DMS 273 (cell line): ENCODE results near the gene PPFIBP1.
A peak's percentile ranks its signal among the peaks of the same experiment; 100 is the strongest.
"Not testable (repeated sequence)": the region's sequence is repeated elsewhere in the genome, so short reads cannot be mapped to it uniquely, and the experiment has no call there.

Experiments
- DNase-seq: peaks from one replicate; lab custom pipeline; 2025; ENCODE audit not compliant: unreplicated experiment; lab: John Stamatoyannopoulos, UW

Gene PPFIBP1

GRCh38 chr12:27588776-27589175 lies 64.8 kb downstream of the PPFIBP1 start:
- no peak for DNase-seq

- no peak for DNase-seq
Observed at GRCh38 chr12:27589419-27589818, 65.4 kb downstream of the PPFIBP1 start.

- DNase-seq: not testable (repeated sequence)
Observed at GRCh38 chr12:27591698-27592097, 67.7 kb downstream of the PPFIBP1 start.

- no peak for DNase-seq
Observed at GRCh38 chr12:27592548-27592947, 68.5 kb downstream of the PPFIBP1 start.

GRCh38 chr12:27593266-27593665 lies 69.3 kb downstream of the PPFIBP1 start:
- DNase-seq: no peak

- DNase-seq: peak; percentile 38
Observed at GRCh38 chr12:27595231-27595642, 71.2 kb downstream of the PPFIBP1 start.

GRCh38 chr12:27598866-27599265 lies 74.9 kb downstream of the PPFIBP1 start:
- DNase-seq: not testable (repeated sequence)

- DNase-seq: not testable (repeated sequence)
Observed at GRCh38 chr12:27601056-27601828, 77.2 kb downstream of the PPFIBP1 start.

- no peak for DNase-seq
Observed at GRCh38 chr12:27602516-27602915, 78.5 kb downstream of the PPFIBP1 start.

- DNase-seq: no peak
Observed at GRCh38 chr12:27604431-27604830, 80.4 kb downstream of the PPFIBP1 start.

- no peak for DNase-seq
Observed at GRCh38 chr12:27606986-27607385, 83.0 kb downstream of the PPFIBP1 start.

GRCh38 chr12:27607591-27607990 lies 83.6 kb downstream of the PPFIBP1 start:
- DNase-seq: no peak

GRCh38 chr12:27608890-27609289 lies 84.9 kb downstream of the PPFIBP1 start:
- no peak for DNase-seq

- DNase-seq: no peak
Observed at GRCh38 chr12:27610374-27610773, 86.4 kb downstream of the PPFIBP1 start.

GRCh38 chr12:27614386-27614785 lies 90.4 kb downstream of the PPFIBP1 start:
- no peak for DNase-seq

GRCh38 chr12:27614866-27615265 lies 90.9 kb downstream of the PPFIBP1 start:
- no peak for DNase-seq

GRCh38 chr12:27615331-27615891 lies 91.4 kb downstream of the PPFIBP1 start:
- DNase-seq: no peak

GRCh38 chr12:27616356-27617142 lies 92.5 kb downstream of the PPFIBP1 start:
- no peak for DNase-seq

GRCh38 chr12:27618836-27619235 lies 94.8 kb downstream of the PPFIBP1 start:
- DNase-seq: no peak

GRCh38 chr12:27619308-27619707 lies 95.3 kb downstream of the PPFIBP1 start:
- DNase-seq: no peak

- no peak for DNase-seq
Observed at GRCh38 chr12:27620121-27620520, 96.1 kb downstream of the PPFIBP1 start.
